Measurements from ENCODE around the gene TMEM245.
"Not testable (repeated sequence)": the region's sequence is repeated elsewhere in the genome, so short reads cannot be mapped to it uniquely, and the experiment has no call there.

Gene TMEM245

GRCh38 chr9:109053121-109053520, 66.6 kb downstream of the TMEM245 start:
- not testable (repeated sequence) for DNase-seq

- DNase-seq = no peak
Measured at GRCh38 chr9:109052416-109052815, 67.3 kb downstream of the TMEM245 start.

- DNase-seq = no peak
Measured at GRCh38 chr9:109051733-109052132, 68.0 kb downstream of the TMEM245 start.

- DNase-seq = no peak
Measured at GRCh38 chr9:109050444-109050843, 69.3 kb downstream of the TMEM245 start.

GRCh38 chr9:109048822-109049221, 70.9 kb downstream of the TMEM245 start:
- DNase-seq = no peak

GRCh38 chr9:109047259-109047658, 72.5 kb downstream of the TMEM245 start:
- DNase-seq = no peak

GRCh38 chr9:109046346-109046745, 73.4 kb downstream of the TMEM245 start:
- DNase-seq = no peak

GRCh38 chr9:109043578-109043977, 76.2 kb downstream of the TMEM245 start:
- no peak for DNase-seq

GRCh38 chr9:109040571-109040970, 79.2 kb downstream of the TMEM245 start:
- DNase-seq = no peak

- no peak for DNase-seq
Measured at GRCh38 chr9:109039539-109039938, 80.2 kb downstream of the TMEM245 start.

- no peak for DNase-seq
Measured at GRCh38 chr9:109037946-109038715, 81.6 kb downstream of the TMEM245 start.

- no peak for DNase-seq
Measured at GRCh38 chr9:109036744-109037680, 82.7 kb downstream of the TMEM245 start.

GRCh38 chr9:109035684-109036423, 83.9 kb downstream of the TMEM245 start:
- DNase-seq = no peak

- DNase-seq = no peak
Measured at GRCh38 chr9:109033941-109034700, 85.6 kb downstream of the TMEM245 start.

GRCh38 chr9:109031241-109031640, 88.5 kb downstream of the TMEM245 start:
- no peak for DNase-seq

- no peak for DNase-seq
Measured at GRCh38 chr9:109030426-109030825, 89.3 kb downstream of the TMEM245 start.

GRCh38 chr9:109028457-109028856, 91.3 kb downstream of the TMEM245 start:
- no peak for DNase-seq

GRCh38 chr9:109027176-109027575, 92.6 kb downstream of the TMEM245 start:
- DNase-seq = no peak

- no peak for DNase-seq
Measured at GRCh38 chr9:109026306-109026705, 93.4 kb downstream of the TMEM245 start.

GRCh38 chr9:109022873-109023272, 96.9 kb downstream of the TMEM245 start:
- DNase-seq = no peak

- no peak for DNase-seq
Measured at GRCh38 chr9:109020581-109021511, 98.9 kb downstream of the TMEM245 start.
